ENCODE measurements around the gene SLC30A2. TPM values are rescaled to one million over a fixed set of nuclear protein-coding genes. Genes with fewer than 3 reads are reported as not detected.

Gene SLC30A2
- total RNA-seq, 1 experiment from 2014 or later, result 0.23 TPM

- no TSS peak for BruUV-seq (replicated peaks)
- in situ Hi-C loops (cut with HindIII; ENCODE audit: low pct_unique_long_range_greater_than_20kb, low sequenced_read_pairs) (no loop called here), intact Hi-C loops (cut with micrococcal nuclease; ENCODE audit: unreplicated experiment) (no loop called here)
- DNase-seq (ENCODE audit: low read depth, low spot score) (no peak), ATAC-seq (no peak)
- POLR2A ChIA-PET, result no interaction called here
- H3K27me3 ChIP-seq (ENCODE audit: control insufficient read depth, insufficient read depth, low read length), result peaks cover 1% of the 10 kb centered on the region; the same call in 1 of the 2 replicates
- H3K36me3 ChIP-seq (ENCODE audit: control insufficient read depth, insufficient read depth, low read length), result no peaks in the 10 kb centered on the region
- H3K27ac ChIP-seq (ENCODE audit: low read length), result no peak overlapping the region
- CTCF ChIA-PET, result no interaction called here
- TF ChIP-seq POLR2AphosphoS5 (IDR thresholded peaks at IDR 0.05; ENCODE audit: low read depth, low read length), result no peak
- no peak for TF ChIP-seq CTCF (IDR thresholded peaks at IDR 0.05)
- TF ChIP-seq SIN3A (IDR thresholded peaks at IDR 0.05; ENCODE audit: borderline replicate concordance, insufficient read depth, low read depth, low read length), result no peak
- no peak for TF ChIP-seq TCF7L2 (IDR thresholded peaks at IDR 0.05; ENCODE audit: low read depth, low read length)
- no peak for TF ChIP-seq REST (IDR thresholded peaks at IDR 0.05; ENCODE audit: insufficient read depth in 1 of 2, low read depth in 2 of 2, low read length in 1 of 2)
- H3K9me3 ChIP-seq (ENCODE audit: control insufficient read depth, insufficient read depth, low read depth, low read length), result no peaks in the 10 kb centered on the region
- peaks cover 8% of the 10 kb centered on the region for H3K4me1 ChIP-seq (ENCODE audit: control insufficient read depth, insufficient read depth, low read length)
- H3K4me3 ChIP-seq (ENCODE audit: low read depth in 2 of 2, low read length in 2 of 2), result no peak overlapping the region
Measured at GRCh38 chr1:26041401-26041800, 4.5 kb downstream of the SLC30A2 start.

GRCh38 chr1:26038904-26039303, 7.0 kb downstream of the SLC30A2 start:
- in situ Hi-C loops (cut with HindIII; ENCODE audit: low pct_unique_long_range_greater_than_20kb, low sequenced_read_pairs) (no loop called here), intact Hi-C loops (cut with micrococcal nuclease; ENCODE audit: unreplicated experiment) (loop anchor here (5.0 to 10.0 kb wide), 3 partner anchors 56 to 108 kb away; partner anchors contain the start of gene PDIK1L)
- Histone ChIP-seq H3K36me3 (ENCODE audit: control insufficient read depth, insufficient read depth, low read length) (peaks cover 2% of the 10 kb centered on the region; the same call in 1 of the 2 replicates), H3K27me3 (ENCODE audit: control insufficient read depth, insufficient read depth, low read length) (no peaks in the 10 kb centered on the region), H3K4me3 (ENCODE audit: low read depth in 2 of 2, low read length in 2 of 2) (no peak overlapping the region), H3K9me3 (ENCODE audit: control insufficient read depth, insufficient read depth, low read depth, low read length) (no peaks in the 10 kb centered on the region), H3K4me1 (ENCODE audit: control insufficient read depth, insufficient read depth, low read length) (peaks cover 14% of the 10 kb centered on the region), H3K27ac (ENCODE audit: low read length) (no peak overlapping the region)
- BruUV-seq (replicated peaks), result no TSS peak
- ChIA-PET CTCF (no interaction called here), POLR2A (no interaction called here)
- ATAC-seq (no peak), DNase-seq (ENCODE audit: low read depth, low spot score) (no peak)
- no peak for TF ChIP-seq POLR2AphosphoS5 (IDR thresholded peaks at IDR 0.05; ENCODE audit: low read depth, low read length)
- no peak for TF ChIP-seq REST (IDR thresholded peaks at IDR 0.05; ENCODE audit: insufficient read depth in 1 of 2, low read depth in 2 of 2, low read length in 1 of 2)
- no peak for TF ChIP-seq TCF7L2 (IDR thresholded peaks at IDR 0.05; ENCODE audit: low read depth, low read length)
- TF ChIP-seq SIN3A (IDR thresholded peaks at IDR 0.05; ENCODE audit: borderline replicate concordance, insufficient read depth, low read depth, low read length), result no peak
- TF ChIP-seq CTCF (IDR thresholded peaks at IDR 0.05), result no peak
